ENCODE results near the gene TMEM154.

Gene TMEM154

GRCh38 chr4:152719801-152720556, 40.2 kb upstream of the TMEM154 start:
- no peak for TF ChIP-seq CTCF (IDR thresholded peaks at IDR 0.05; ENCODE audit: borderline replicate concordance, control extremely low read depth, extremely low read depth, insufficient read depth, missing control alignments)
- DNase-seq (ENCODE audit: low spot score), result no peak
- in situ Hi-C loops (cut with MboI; ENCODE audit: low sequenced_read_pairs, unreplicated experiment), result no loop called here

- in situ Hi-C loops (cut with MboI; ENCODE audit: low sequenced_read_pairs, unreplicated experiment), result no loop called here
- no peak for DNase-seq (ENCODE audit: low spot score)
- TF ChIP-seq CTCF (IDR thresholded peaks at IDR 0.05; ENCODE audit: borderline replicate concordance, control extremely low read depth, extremely low read depth, insufficient read depth, missing control alignments), result no peak
Measured at GRCh38 chr4:152719291-152719690, 39.5 kb upstream of the TMEM154 start.

- no peak for DNase-seq (ENCODE audit: low spot score)
- no peak for TF ChIP-seq CTCF (IDR thresholded peaks at IDR 0.05; ENCODE audit: borderline replicate concordance, control extremely low read depth, extremely low read depth, insufficient read depth, missing control alignments)
- in situ Hi-C loops (cut with MboI; ENCODE audit: low sequenced_read_pairs, unreplicated experiment), result no loop called here
Measured at GRCh38 chr4:152715076-152715475, 35.3 kb upstream of the TMEM154 start.

- no peak for TF ChIP-seq CTCF (IDR thresholded peaks at IDR 0.05; ENCODE audit: borderline replicate concordance, control extremely low read depth, extremely low read depth, insufficient read depth, missing control alignments)
- no peak for DNase-seq (ENCODE audit: low spot score)
- in situ Hi-C loops (cut with MboI; ENCODE audit: low sequenced_read_pairs, unreplicated experiment), result no loop called here
Measured at GRCh38 chr4:152713951-152714705, 34.3 kb upstream of the TMEM154 start.

- DNase-seq (ENCODE audit: low spot score), result peak; percentile 53
- in situ Hi-C loops (cut with MboI; ENCODE audit: low sequenced_read_pairs, unreplicated experiment), result no loop called here
Measured at GRCh38 chr4:152709675-152710438, 30.1 kb upstream of the TMEM154 start.

More at GRCh38 chr4:152709675-152710438, 30.1 kb upstream of the TMEM154 start:
- no peak for TF ChIP-seq CTCF (IDR thresholded peaks at IDR 0.05; ENCODE audit: borderline replicate concordance, control extremely low read depth, extremely low read depth, insufficient read depth, missing control alignments)

All from GM13976 (cell line).